Loucy (cell line): ENCODE data around the gene CHERP.

Experiments used
- CTCF ChIP-seq: fragments of 200-600 bp; sonication (generic); conservative IDR thresholded peaks from 2 replicates; pipeline ENCODE4 v1.5.1; 2014; ENCODE audit warnings: mild to moderate bottlenecking, antibody characterized with exemption, low read length
- EZH2phosphoT487 ChIP-seq: fragments of 200-600 bp; IDR thresholded peaks from 2 replicates; pipeline ENCODE4 v1.6.1; 2018; ENCODE audit warnings: antibody characterized with exemption, mild to moderate bottlenecking, moderate library complexity, borderline replicate concordance

- TF ChIP-seq CTCF (no peak), EZH2phosphoT487 (no peak)
These were observed 5.1 kb downstream of the CHERP start for GRCh38 chr19:16537111-16537510.
